Measurements from ENCODE around the gene NRF1. TPM values are rescaled to one million over a fixed set of nuclear protein-coding genes. Genes with fewer than 3 reads are reported as not detected.

The NRF1 gene
- total and polyA plus RNA-seq, 2 donors = 13.8 to 14.4 TPM

GRCh38 chr7:129798616-129799349 is 187.3 kb downstream of the NRF1 start:
- peaks cover 0 to 12% of the 10 kb centered on the region in 2 donors for H3K27me3 ChIP-seq (ENCODE audit: control insufficient read depth in 2 of 2, insufficient read depth in 1 of 2, low read length in 1 of 2)
- H3K4me1 ChIP-seq (ENCODE audit: control insufficient read depth in 2 of 2, insufficient read depth in 2 of 2, low read length in 2 of 2) = peaks cover 0 to 6% of the 10 kb centered on the region in 2 donors
- DNase-seq (ENCODE audit: low read depth in 6 of 9, low spot score in 9 of 9) = no peak
- no peak overlapping the region for H3K27ac ChIP-seq (ENCODE audit: low read depth in 1 of 2, low read length in 1 of 2)
- no peak overlapping the region for H3K4me3 ChIP-seq (ENCODE audit: low read length in 2 of 2)
- no peaks in the 10 kb centered on the region for H3K36me3 ChIP-seq (ENCODE audit: control insufficient read depth in 2 of 2, insufficient read depth in 2 of 2, low read length in 1 of 2)
- H3K9me3 ChIP-seq (ENCODE audit: control insufficient read depth in 2 of 2, insufficient read depth in 1 of 2, low read length in 1 of 2) = no peaks in the 10 kb centered on the region
- WGBS = 96% methylated on average over 16 of the region's 16 CpGs

GRCh38 chr7:129799350-129799955 is 187.9 kb downstream of the NRF1 start:
- Histone ChIP-seq H3K4me3 (ENCODE audit: low read length in 2 of 2) (no peak overlapping the region), H3K36me3 (ENCODE audit: control insufficient read depth in 2 of 2, insufficient read depth in 2 of 2, low read length in 1 of 2) (no peaks in the 10 kb centered on the region), H3K9me3 (ENCODE audit: control insufficient read depth in 2 of 2, insufficient read depth in 1 of 2, low read length in 1 of 2) (no peaks in the 10 kb centered on the region), H3K27me3 (ENCODE audit: control insufficient read depth in 2 of 2, insufficient read depth in 1 of 2, low read length in 1 of 2) (peaks cover 0 to 10% of the 10 kb centered on the region in 2 donors), H3K27ac (ENCODE audit: low read depth in 1 of 2, low read length in 1 of 2) (no peak overlapping the region), H3K4me1 (ENCODE audit: control insufficient read depth in 2 of 2, insufficient read depth in 2 of 2, low read length in 2 of 2) (peaks cover 0 to 6% of the 10 kb centered on the region in 2 donors)
- 94% methylated on average over 13 of the region's 13 CpGs for WGBS
- DNase-seq (ENCODE audit: low read depth in 6 of 9, low spot score in 9 of 9) = no peak

GRCh38 chr7:129800901-129801300 is 189.4 kb downstream of the NRF1 start:
- H3K36me3 ChIP-seq (ENCODE audit: control insufficient read depth in 2 of 2, insufficient read depth in 2 of 2, low read length in 1 of 2) = no peaks in the 10 kb centered on the region
- no peak overlapping the region for H3K27ac ChIP-seq (ENCODE audit: low read depth in 1 of 2, low read length in 1 of 2)
- peaks cover 0 to 8% of the 10 kb centered on the region in 2 donors for H3K27me3 ChIP-seq (ENCODE audit: control insufficient read depth in 2 of 2, insufficient read depth in 1 of 2, low read length in 1 of 2)
- no peak for DNase-seq (ENCODE audit: low read depth in 6 of 9, low spot score in 9 of 9)
- no peak overlapping the region for H3K4me3 ChIP-seq (ENCODE audit: low read length in 2 of 2)
- peaks cover 0 to 6% of the 10 kb centered on the region in 2 donors for H3K4me1 ChIP-seq (ENCODE audit: control insufficient read depth in 2 of 2, insufficient read depth in 2 of 2, low read length in 2 of 2)
- no peaks in the 10 kb centered on the region for H3K9me3 ChIP-seq (ENCODE audit: control insufficient read depth in 2 of 2, insufficient read depth in 1 of 2, low read length in 1 of 2)
- WGBS = 94% methylated on average over 7 of the region's 7 CpGs

- Histone ChIP-seq H3K27ac (ENCODE audit: low read depth in 1 of 2, low read length in 1 of 2) (no peak overlapping the region), H3K27me3 (ENCODE audit: control insufficient read depth in 2 of 2, insufficient read depth in 1 of 2, low read length in 1 of 2) (peaks cover 0 to 2% of the 10 kb centered on the region in 2 donors), H3K4me3 (ENCODE audit: low read length in 2 of 2) (no peak overlapping the region), H3K36me3 (ENCODE audit: control insufficient read depth in 2 of 2, insufficient read depth in 2 of 2, low read length in 1 of 2) (no peaks in the 10 kb centered on the region), H3K9me3 (ENCODE audit: control insufficient read depth in 2 of 2, insufficient read depth in 1 of 2, low read length in 1 of 2) (no peaks in the 10 kb centered on the region), H3K4me1 (ENCODE audit: control insufficient read depth in 2 of 2, insufficient read depth in 2 of 2, low read length in 2 of 2) (peaks cover 0 to 3% of the 10 kb centered on the region in 2 donors)
- WGBS = 81% methylated on average over 5 of the region's 5 CpGs
- no peak for DNase-seq (ENCODE audit: low read depth in 6 of 9, low spot score in 9 of 9)
These were observed 190.4 kb downstream of the NRF1 start for GRCh38 chr7:129801882-129802281.

- Histone ChIP-seq H3K4me3 (ENCODE audit: low read length in 2 of 2) (no peak overlapping the region), H3K4me1 (ENCODE audit: control insufficient read depth in 2 of 2, insufficient read depth in 2 of 2, low read length in 2 of 2) (no peaks in the 10 kb centered on the region), H3K27me3 (ENCODE audit: control insufficient read depth in 2 of 2, insufficient read depth in 1 of 2, low read length in 1 of 2) (peaks cover 0 to under 1% of the 10 kb centered on the region in 2 donors), H3K36me3 (ENCODE audit: control insufficient read depth in 2 of 2, insufficient read depth in 2 of 2, low read length in 1 of 2) (no peaks in the 10 kb centered on the region), H3K27ac (ENCODE audit: low read depth in 1 of 2, low read length in 1 of 2) (no peak overlapping the region), H3K9me3 (ENCODE audit: control insufficient read depth in 2 of 2, insufficient read depth in 1 of 2, low read length in 1 of 2) (no peaks in the 10 kb centered on the region)
- 96% methylated on average over 17 of the region's 17 CpGs for WGBS
- no peak for DNase-seq (ENCODE audit: low read depth in 6 of 9, low spot score in 9 of 9)
These were observed 192.1 kb downstream of the NRF1 start for GRCh38 chr7:129803546-129804081.

- Histone ChIP-seq H3K36me3 (ENCODE audit: control insufficient read depth in 2 of 2, insufficient read depth in 2 of 2, low read length in 1 of 2) (no peaks in the 10 kb centered on the region), H3K27ac (ENCODE audit: low read depth in 1 of 2, low read length in 1 of 2) (no peak overlapping the region), H3K4me1 (ENCODE audit: control insufficient read depth in 2 of 2, insufficient read depth in 2 of 2, low read length in 2 of 2) (no peaks in the 10 kb centered on the region), H3K9me3 (ENCODE audit: control insufficient read depth in 2 of 2, insufficient read depth in 1 of 2, low read length in 1 of 2) (no peaks in the 10 kb centered on the region), H3K27me3 (ENCODE audit: control insufficient read depth in 2 of 2, insufficient read depth in 1 of 2, low read length in 1 of 2) (no peaks in the 10 kb centered on the region), H3K4me3 (ENCODE audit: low read length in 2 of 2) (no peak overlapping the region)
- 97% methylated on average over 22 of the region's 22 CpGs for WGBS
- no peak for DNase-seq (ENCODE audit: low read depth in 6 of 9, low spot score in 9 of 9)
These were observed 192.8 kb downstream of the NRF1 start for GRCh38 chr7:129804111-129804889.

- no peak for DNase-seq (ENCODE audit: low read depth in 6 of 9, low spot score in 9 of 9)
- 89% methylated on average over 11 of the region's 11 CpGs for WGBS
- no peaks in the 10 kb centered on the region for H3K36me3 ChIP-seq (ENCODE audit: control insufficient read depth in 2 of 2, insufficient read depth in 2 of 2, low read length in 1 of 2)
- H3K27me3 ChIP-seq (ENCODE audit: control insufficient read depth in 2 of 2, insufficient read depth in 1 of 2, low read length in 1 of 2) = no peaks in the 10 kb centered on the region
- H3K4me3 ChIP-seq (ENCODE audit: low read length in 2 of 2) = no peak overlapping the region
- H3K9me3 ChIP-seq (ENCODE audit: control insufficient read depth in 2 of 2, insufficient read depth in 1 of 2, low read length in 1 of 2) = no peaks in the 10 kb centered on the region
- no peaks in the 10 kb centered on the region for H3K4me1 ChIP-seq (ENCODE audit: control insufficient read depth in 2 of 2, insufficient read depth in 2 of 2, low read length in 2 of 2)
- no peak overlapping the region for H3K27ac ChIP-seq (ENCODE audit: low read depth in 1 of 2, low read length in 1 of 2)
These were observed 193.6 kb downstream of the NRF1 start for GRCh38 chr7:129804890-129805719.

Measured in thymus (tissue), 11 donors.